ENCODE results near the gene OTP.

GRCh38 chr5:77641397-77641943, 3.0 kb upstream of the OTP start:
- no peak for TF ChIP-seq CTCF (conservative IDR thresholded peaks at IDR 0.05; ENCODE audit: low read depth, low read length)
- TF ChIP-seq EZH2 (IDR thresholded peaks at IDR 0.05; ENCODE audit: low read length, unreplicated experiment) = no peak
- TF ChIP-seq EZH2phosphoT487 (IDR thresholded peaks at IDR 0.05; ENCODE audit: borderline replicate concordance, low read length) = no peak

Measured in PC-3 (cell line).